Spinal cord (tissue), 10 donors: Measurements from ENCODE around the gene MB21D2. TPM values are rescaled to one million over a fixed set of nuclear protein-coding genes. Genes with fewer than 3 reads are reported as not detected.
A peak's percentile ranks its signal among the peaks of the same experiment; 100 is the strongest.

Source experiments
- DNase-seq, 6 donors: peaks; one replicate each; pipeline versions ENCODE4 v3.0.0 to v3.0.0-alpha.2; 2013 to 2015; ENCODE audit warnings: low spot score in 6 of 6, low read depth in 4 of 6
- H3K27ac ChIP-seq: one replicate; pipeline ENCODE4 v1.5.1; 2013; ENCODE audit warnings: low read depth, low read length, control low read depth
- H3K27me3 ChIP-seq: one replicate; pipeline ENCODE4 v1.6.1; 2013; ENCODE audit warnings: low read length; ENCODE audit not compliant: control insufficient read depth, insufficient read depth
- H3K36me3 ChIP-seq: one replicate; pipeline ENCODE4 v1.6.1; 2013; ENCODE audit warnings: low read length; ENCODE audit not compliant: control insufficient read depth, insufficient read depth
- H3K4me1 ChIP-seq: one replicate; pipeline ENCODE4 v1.6.1; 2013; ENCODE audit warnings: low read length; ENCODE audit not compliant: control insufficient read depth, insufficient read depth
- H3K4me3 ChIP-seq: one replicate; pipeline ENCODE4 v1.5.1; 2013; ENCODE audit warnings: low read depth, low read length, control low read depth
- H3K9me3 ChIP-seq: one replicate; pipeline ENCODE4 v1.6.1; 2013; ENCODE audit warnings: low read length; ENCODE audit not compliant: control insufficient read depth, insufficient read depth
- WGBS: methylation state at CpG from one replicate; pipeline ENCODE4 v1.1.5; 2013; ENCODE audit warnings: missing lambda C conversion rate; ENCODE audit not compliant: insufficient coverage; 5-methylcytosine and 5-hydroxymethylcytosine counted together
- polyA plus RNA-seq, 2 donors: library from polyadenylated mRNA; unstranded; fragments of 120-200 nt; gene quantifications; one replicate each; pipeline ENCODE4 v1.2.1, GENCODE V29; 2013; ENCODE audit not compliant: insufficient read length in 2 of 2
- total RNA-seq, 2 donors: library from RNA; depleted of rRNA in 1 of 2; stranded (reverse); fragments of 120-200 nt in 1 of 2; fragments of >200 nt in 1 of 2; gene quantifications; one replicate each; pipeline versions ENCODE4 v1.2.3 to v1.2.4, GENCODE V29; 2013 to 2014
- donor health status: healthy.

The MB21D2 gene
- total and polyA plus RNA-seq, 4 donors = 9.5 to 23.4 (median 21.1) TPM

DNA sequence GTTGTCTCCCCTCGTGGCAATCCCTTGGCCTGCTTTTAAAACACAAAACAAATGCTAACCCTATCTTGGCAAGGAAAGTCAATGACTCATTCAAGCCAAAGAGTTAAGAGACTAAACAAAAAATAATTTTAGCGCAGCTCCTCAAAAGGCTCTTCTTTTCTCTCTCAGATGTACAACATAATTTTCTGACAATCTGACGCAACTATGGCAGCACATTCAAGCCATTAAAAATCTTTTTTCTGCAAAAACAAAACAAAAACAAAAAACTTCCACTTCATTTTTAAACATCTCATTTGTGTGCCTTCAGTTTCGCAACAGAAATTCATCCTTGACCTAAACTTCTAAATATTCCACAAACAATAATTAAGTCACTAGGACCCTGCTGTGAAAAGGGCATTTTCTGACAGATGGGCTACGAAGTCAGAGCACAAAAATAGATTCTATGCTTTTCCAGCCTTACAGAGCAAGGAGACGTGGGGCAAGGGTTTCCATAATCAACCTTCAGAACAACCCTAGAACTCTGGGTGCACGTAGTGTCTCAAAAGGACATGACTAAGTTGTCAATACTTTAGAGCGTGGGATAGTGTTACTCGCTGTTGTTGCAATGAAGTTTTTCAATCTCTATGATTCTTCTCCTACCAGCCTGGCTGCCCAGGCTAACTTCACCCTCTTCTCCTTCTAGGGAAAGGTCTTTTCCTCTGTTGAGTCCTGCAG lies 84.3 kb downstream of the MB21D2 start:
- WGBS = 48% methylated on average over 5 of the region's 9 CpGs
- Histone ChIP-seq H3K4me1 (peaks cover 8% of the 10 kb centered on the region), H3K27ac (no peak overlapping the region), H3K27me3 (no peaks in the 10 kb centered on the region), H3K4me3 (no peak overlapping the region), H3K9me3 (no peaks in the 10 kb centered on the region), H3K36me3 (no peaks in the 10 kb centered on the region)
- DNase-seq = no peak

DNA sequence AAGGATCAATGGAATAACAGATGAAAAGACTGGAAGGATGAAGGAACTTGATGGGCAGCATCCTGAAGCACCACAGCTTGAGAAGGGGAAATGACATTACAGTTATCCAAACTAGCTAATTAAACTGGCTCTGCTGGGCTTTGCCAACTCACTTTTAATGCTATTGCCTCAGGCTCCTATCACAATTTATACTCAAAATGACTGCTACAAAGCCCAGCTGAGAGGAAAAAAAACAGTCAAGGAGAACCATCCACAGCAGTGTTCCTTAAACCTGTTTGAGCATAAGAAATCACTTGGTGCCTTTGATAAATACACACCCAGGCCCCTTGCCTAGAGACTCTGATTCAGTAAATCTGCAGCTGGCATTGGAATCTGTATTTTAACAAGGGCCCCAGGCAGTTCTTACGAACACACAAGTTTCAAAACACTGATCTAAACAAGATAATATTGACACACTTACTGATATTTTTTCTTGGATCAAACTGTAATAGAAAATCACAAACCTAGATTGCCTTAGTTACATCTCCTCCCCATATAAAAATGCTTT lies 85.8 kb downstream of the MB21D2 start:
- WGBS = 57% methylated on average over 1 of the region's 1 CpG
- no peaks in the 10 kb centered on the region for H3K9me3 ChIP-seq
- H3K4me3 ChIP-seq = no peak overlapping the region
- H3K27me3 ChIP-seq = no peaks in the 10 kb centered on the region
- DNase-seq = peak in 1 of 6 donors; percentile 51
- no peaks in the 10 kb centered on the region for H3K36me3 ChIP-seq
- H3K4me1 ChIP-seq = peaks cover 8% of the 10 kb centered on the region
- no peak overlapping the region for H3K27ac ChIP-seq

DNA sequence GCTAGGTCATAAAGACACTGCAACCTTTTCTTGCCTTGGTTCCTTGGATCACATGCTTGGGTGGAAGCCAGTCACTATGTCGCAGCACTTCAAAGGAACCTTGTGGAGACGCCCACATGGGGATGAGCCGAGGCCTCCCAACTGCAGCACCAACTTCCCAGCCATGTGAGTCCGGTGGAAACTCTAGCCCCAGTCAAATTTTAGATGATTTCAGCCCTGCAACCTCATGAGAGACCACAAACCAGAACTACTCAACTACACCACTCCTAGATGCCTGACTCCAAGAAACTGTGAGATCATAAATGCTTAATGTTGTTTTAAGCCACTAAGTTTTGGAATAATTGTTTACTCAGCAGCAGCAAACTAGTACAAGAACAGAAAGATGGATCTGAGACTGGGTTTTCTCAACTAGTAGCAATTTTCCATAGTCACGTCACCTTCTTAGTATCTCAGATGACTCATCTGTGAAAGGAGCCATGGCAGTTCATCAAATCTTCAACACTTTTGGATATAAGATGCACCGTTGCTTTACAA lies 86.5 kb downstream of the MB21D2 start:
- Histone ChIP-seq H3K4me1 (peaks cover 8% of the 10 kb centered on the region), H3K4me3 (no peak overlapping the region), H3K27me3 (no peaks in the 10 kb centered on the region), H3K27ac (no peak overlapping the region), H3K36me3 (no peaks in the 10 kb centered on the region), H3K9me3 (no peaks in the 10 kb centered on the region)
- 78% methylated on average over 3 of the region's 6 CpGs for WGBS
- no peak for DNase-seq

DNA sequence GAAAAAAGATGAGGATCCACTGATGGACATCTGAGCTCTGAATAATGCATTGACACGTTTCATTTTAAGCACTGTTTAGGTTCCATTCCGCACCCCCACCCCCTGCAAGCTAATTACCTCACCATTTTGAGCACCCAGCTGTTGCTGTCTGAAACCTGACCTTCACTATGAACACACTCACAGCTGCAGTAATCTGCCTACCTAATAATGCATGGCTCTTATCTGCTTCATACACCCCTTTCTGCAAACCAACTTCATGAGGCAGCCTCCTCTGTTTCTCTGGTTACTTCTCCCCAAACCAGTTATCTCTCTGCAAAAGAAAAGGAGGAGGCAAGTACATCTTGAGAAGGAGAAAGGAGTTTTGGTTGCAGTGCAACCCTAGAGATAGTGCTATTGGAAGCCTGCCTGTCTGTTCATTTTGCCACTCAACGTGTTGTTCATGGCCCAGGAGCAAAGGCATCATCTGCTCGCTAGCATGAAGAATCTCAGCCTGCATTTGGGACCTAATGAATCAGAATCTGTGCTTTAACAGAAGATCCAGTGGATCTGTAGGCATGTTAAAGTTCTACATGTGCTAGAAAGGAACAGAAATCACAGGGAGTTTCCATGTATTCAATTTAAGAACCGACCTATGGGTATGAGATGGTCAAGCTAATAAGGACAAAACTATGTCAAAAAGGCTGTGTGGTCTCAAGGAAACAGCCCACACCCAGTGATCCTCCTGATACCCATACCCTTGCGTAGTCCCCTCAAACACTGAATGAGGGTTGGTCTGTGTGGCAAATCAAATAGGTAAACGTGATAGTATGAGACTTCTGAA lies 87.2 kb downstream of the MB21D2 start:
- Histone ChIP-seq H3K27me3 (no peaks in the 10 kb centered on the region), H3K36me3 (no peaks in the 10 kb centered on the region), H3K4me3 (no peak overlapping the region), H3K9me3 (no peaks in the 10 kb centered on the region), H3K4me1 (peaks cover 8% of the 10 kb centered on the region), H3K27ac (no peak overlapping the region)
- WGBS = 80% methylated on average over 3 of the region's 7 CpGs
- DNase-seq = no peak

DNA sequence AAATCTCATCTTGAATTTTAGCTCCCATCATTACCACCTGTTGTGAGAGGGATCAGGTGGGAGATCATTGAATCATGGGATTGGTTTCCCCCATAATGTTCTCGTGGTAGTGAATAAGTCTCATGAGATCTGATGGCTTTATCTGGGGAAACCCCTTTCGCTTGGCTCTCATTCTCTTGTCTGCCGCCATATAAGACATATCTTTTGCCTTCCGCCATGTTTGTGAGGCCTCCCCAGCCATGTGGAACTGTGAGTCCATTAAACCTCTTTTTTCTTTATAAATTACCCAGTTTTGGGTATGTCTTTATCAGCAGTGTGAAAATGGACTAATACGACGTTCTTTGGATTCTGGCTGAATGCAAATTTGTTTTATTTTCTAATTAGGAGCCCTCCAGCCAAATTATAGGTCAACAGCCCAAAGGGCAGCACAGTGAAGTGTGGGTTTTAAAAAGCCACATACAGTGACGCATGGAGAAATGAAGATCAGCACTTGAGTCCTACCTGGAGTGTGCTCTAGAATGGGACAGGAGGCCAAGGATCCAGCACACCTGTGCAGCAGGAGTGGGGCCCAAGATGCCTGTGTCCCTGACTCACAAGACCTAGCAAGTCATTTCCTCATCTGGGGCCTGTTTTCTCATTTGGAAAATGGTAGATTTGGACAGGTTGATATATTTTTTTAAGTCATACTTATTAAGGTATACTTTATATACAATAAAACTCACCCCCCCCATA lies 89.6 kb downstream of the MB21D2 start:
- H3K36me3 ChIP-seq = no peaks in the 10 kb centered on the region
- no peak for DNase-seq
- no peaks in the 10 kb centered on the region for H3K9me3 ChIP-seq
- no peak overlapping the region for H3K4me3 ChIP-seq
- no peak overlapping the region for H3K27ac ChIP-seq
- H3K27me3 ChIP-seq = no peaks in the 10 kb centered on the region
- 100% methylated on average over 1 of the region's 7 CpGs for WGBS
- peaks cover 8% of the 10 kb centered on the region for H3K4me1 ChIP-seq

DNA sequence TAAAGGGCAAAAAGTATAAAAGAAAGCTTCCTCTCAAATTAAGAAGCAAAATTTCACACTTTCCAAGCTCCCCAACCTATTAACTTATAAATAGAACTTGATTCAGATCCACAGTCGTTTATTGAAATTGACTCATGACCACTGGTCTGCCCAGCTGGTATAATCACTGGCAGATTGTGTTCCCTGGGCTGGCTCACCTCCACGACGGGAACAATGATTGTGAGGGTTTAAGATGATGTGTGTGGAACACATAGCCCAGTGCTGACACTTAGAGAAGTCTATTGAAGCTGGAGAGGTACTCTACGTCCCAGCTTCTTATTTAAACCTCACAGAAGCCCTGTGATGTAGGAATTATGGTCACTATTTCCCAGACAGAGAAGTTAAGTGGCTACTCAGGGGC lies 90.4 kb downstream of the MB21D2 start:
- H3K9me3 ChIP-seq = no peaks in the 10 kb centered on the region
- DNase-seq = no peak
- no peak overlapping the region for H3K4me3 ChIP-seq
- no peaks in the 10 kb centered on the region for H3K36me3 ChIP-seq
- no peak overlapping the region for H3K27ac ChIP-seq
- H3K27me3 ChIP-seq = no peaks in the 10 kb centered on the region
- peaks cover 3% of the 10 kb centered on the region for H3K4me1 ChIP-seq
- WGBS = 66% methylated on average over 3 of the region's 4 CpGs

DNA sequence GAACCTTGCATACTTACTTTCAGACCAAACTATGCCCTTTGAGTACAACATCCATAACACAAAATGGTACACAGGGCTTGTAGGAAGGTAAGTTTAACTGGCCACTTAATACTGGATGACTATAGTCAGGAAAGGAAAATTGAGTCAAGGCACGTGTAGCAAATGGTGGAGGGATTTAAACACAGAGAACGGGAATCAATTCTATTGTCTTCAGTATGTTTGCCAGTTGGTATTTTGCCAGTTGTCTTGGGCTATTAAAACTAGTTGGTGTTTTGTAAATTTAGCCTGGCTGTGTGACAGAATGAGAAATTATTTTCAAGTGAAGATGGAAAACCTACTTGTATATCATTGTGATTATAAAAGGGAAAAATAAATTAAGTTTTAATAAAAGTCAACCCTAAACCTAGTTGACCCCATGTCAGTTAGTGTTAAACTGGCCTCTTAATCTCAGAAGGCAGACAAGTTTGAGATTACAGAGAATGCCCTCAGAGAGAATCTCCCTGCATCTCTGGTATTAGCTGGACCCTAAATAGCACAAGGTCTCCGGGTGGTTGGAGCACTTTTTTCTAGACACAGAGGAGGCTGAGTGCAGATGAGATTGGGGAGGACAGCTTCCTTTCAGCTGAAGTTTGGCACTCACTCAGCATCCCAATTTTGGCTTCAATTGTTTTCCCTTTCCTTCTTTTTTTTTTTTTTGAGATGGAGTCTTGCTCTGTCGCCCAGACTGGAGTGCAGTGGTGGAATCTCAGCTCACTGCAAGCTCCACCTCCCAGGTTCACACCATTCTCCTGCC lies 91.2 kb downstream of the MB21D2 start:
- 35% methylated on average over 2 of the region's 4 CpGs for WGBS

DNA sequence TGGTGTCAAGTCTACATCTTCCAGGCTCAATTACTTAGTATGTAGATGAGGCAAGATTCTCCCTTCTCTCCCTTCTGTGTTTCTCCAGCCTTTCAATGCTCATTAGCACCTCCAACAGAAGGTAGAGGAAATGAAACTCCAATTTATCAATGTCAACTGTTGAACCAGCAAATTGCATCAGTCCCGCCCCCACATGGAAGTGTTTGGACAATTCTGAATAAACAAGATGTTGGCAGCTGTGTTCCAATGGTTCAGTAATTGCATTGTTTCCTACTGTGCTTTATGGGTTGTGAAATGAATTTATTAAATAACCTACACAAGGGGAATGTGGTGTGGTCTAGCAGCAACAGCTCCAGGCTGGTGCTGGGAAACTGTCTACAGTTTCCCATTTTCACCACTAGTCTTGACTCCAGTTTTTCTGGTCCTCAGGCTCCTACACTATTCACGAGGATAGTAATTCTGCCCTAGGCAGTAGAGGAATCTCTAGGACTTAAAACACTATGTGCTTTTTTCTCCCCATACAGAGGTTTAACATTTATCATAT lies 91.9 kb downstream of the MB21D2 start:
- Histone ChIP-seq H3K4me3 (no peak overlapping the region), H3K27me3 (no peaks in the 10 kb centered on the region), H3K4me1 (no peaks in the 10 kb centered on the region), H3K9me3 (no peaks in the 10 kb centered on the region), H3K36me3 (no peaks in the 10 kb centered on the region), H3K27ac (no peak overlapping the region)
- WGBS = no CpG with 5 or more reads among the region's 2 CpGs
- peak in 2 of 6 donors; percentile 76 to 92 for DNase-seq

More for the DNA sequence above, 91.2 kb downstream of the MB21D2 start:
- peak in 1 of 6 donors; percentile 43 for DNase-seq
- H3K27me3 ChIP-seq = no peaks in the 10 kb centered on the region
- H3K4me3 ChIP-seq = no peak overlapping the region
- peaks cover 3% of the 10 kb centered on the region for H3K4me1 ChIP-seq
- H3K9me3 ChIP-seq = no peaks in the 10 kb centered on the region
- H3K27ac ChIP-seq = no peak overlapping the region
- no peaks in the 10 kb centered on the region for H3K36me3 ChIP-seq
